Measurements from ENCODE around the gene GALNS.
"Not testable (repeated sequence)": the region's sequence is repeated elsewhere in the genome, so short reads cannot be mapped to it uniquely, and the experiment has no call there.

- not testable (repeated sequence) for TF ChIP-seq CTCF (IDR thresholded peaks at IDR 0.05; ENCODE audit: extremely low read depth in 1 of 2, insufficient read depth in 1 of 2, low read depth in 1 of 2, low read length in 2 of 2); POLR2A (IDR thresholded peaks at IDR 0.05; ENCODE audit: low read depth, low read length); POLR2AphosphoS5 (IDR thresholded peaks at IDR 0.05; ENCODE audit: insufficient read depth, low read depth, low read length); JUN (IDR thresholded peaks at IDR 0.05; ENCODE audit: borderline replicate concordance, insufficient read depth, insufficient read length, low read depth); MAX (IDR thresholded peaks at IDR 0.05; ENCODE audit: insufficient read depth, insufficient read length); EZH2 (IDR thresholded peaks at IDR 0.05; ENCODE audit: borderline replicate concordance, low read depth, low read length, severe bottlenecking)
Measured at GRCh38 chr16:88771781-88772180, 85.0 kb downstream of the GALNS start.
